PFSK-1 (cell line): ENCODE measurements around the gene RLN3.

ENCODE experiments used
- POLR2AphosphoS5 ChIP-seq: IDR thresholded peaks from 2 replicates; pipeline ENCODE4 v1.6.1; 2012; ENCODE audit warnings: low read depth, mild to moderate bottlenecking, control low read depth, low read length, moderate library complexity
- TAF1 ChIP-seq: IDR thresholded peaks from 2 replicates; pipeline ENCODE4 v1.6.1; 2012; ENCODE audit warnings: low read length, control low read depth, borderline replicate concordance; ENCODE audit not compliant: insufficient read depth

DNA sequence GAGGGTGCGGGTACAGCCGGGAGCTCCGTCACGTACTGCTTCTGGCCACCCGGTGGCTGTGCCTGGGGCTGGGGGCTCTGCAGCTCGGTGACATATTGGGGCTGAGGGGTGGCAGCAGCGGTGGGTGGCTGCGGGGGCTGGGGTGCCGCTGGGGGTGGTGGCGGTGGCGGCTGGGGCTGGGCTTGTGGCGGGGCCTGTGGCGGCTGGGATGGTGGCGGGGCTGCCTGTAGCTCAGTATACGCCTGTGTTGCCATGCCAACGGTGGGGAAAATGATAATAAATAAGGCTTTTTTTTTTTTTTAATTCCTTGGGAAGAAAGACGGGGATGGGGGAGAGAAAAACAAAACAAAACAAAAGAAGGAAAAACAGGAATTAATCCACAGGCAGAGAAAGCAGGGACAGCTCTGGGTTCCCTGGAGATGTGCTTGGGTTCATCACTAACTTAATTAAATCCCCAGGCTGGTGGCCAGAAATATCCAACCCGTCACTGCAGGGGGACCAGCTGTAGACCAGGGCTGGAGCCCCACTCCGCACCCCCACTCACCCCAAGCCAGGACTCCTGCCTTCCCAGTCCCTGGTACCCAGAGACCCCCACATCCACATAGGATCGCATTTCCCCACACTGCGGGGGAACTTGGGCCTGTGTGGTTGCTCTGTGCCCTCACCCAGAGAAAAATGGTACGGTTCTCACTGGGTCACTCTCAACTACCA is 34.2 kb upstream of the RLN3 start:
- TF ChIP-seq POLR2AphosphoS5: no peak
- no peak for TF ChIP-seq TAF1
